ENCODE measurements around the gene FEZ2.
"Not testable (repeated sequence)": the region's sequence is repeated elsewhere in the genome, so short reads cannot be mapped to it uniquely, and the experiment has no call there.

Gene FEZ2

GRCh38 chr2:36597532-36598377 lies at the start of gene FEZ2:
Gene FEZ2, minus strand, starts transcription at chr2:36598168. Its CDS starts 26 bp downstream, at chr2:36598142.
- peak; percentile 62 for DNase-seq

- no peak for DNase-seq
These were observed 37.1 kb upstream of the FEZ2 start for GRCh38 chr2:36634981-36635597.

- DNase-seq: no peak
These were observed 35.6 kb upstream of the FEZ2 start for GRCh38 chr2:36633470-36634092.

GRCh38 chr2:36626756-36627155 lies 28.8 kb upstream of the FEZ2 start:
- no peak for DNase-seq

GRCh38 chr2:36626071-36626470 lies 28.1 kb upstream of the FEZ2 start:
- DNase-seq: no peak

- no peak for DNase-seq
These were observed 27.3 kb upstream of the FEZ2 start for GRCh38 chr2:36625304-36625703.

GRCh38 chr2:36620321-36620720 lies 22.4 kb upstream of the FEZ2 start:
- no peak for DNase-seq

- peak; percentile 29 for DNase-seq
These were observed 20.4 kb upstream of the FEZ2 start for GRCh38 chr2:36618381-36618780.

- DNase-seq: no peak
These were observed 19.0 kb upstream of the FEZ2 start for GRCh38 chr2:36616947-36617346.

- DNase-seq: no peak
These were observed 17.3 kb upstream of the FEZ2 start for GRCh38 chr2:36615222-36615621.

GRCh38 chr2:36613801-36614200 lies 15.8 kb upstream of the FEZ2 start:
- DNase-seq: no peak

- no peak for DNase-seq
These were observed 13.5 kb upstream of the FEZ2 start for GRCh38 chr2:36611316-36611990.

GRCh38 chr2:36609507-36609906 lies 11.5 kb upstream of the FEZ2 start:
- DNase-seq: no peak

GRCh38 chr2:36607947-36608346 lies 10.0 kb upstream of the FEZ2 start:
- no peak for DNase-seq

- no peak for DNase-seq
These were observed 9.0 kb upstream of the FEZ2 start for GRCh38 chr2:36606925-36607324.

- no peak for DNase-seq
These were observed 7.3 kb upstream of the FEZ2 start for GRCh38 chr2:36605273-36605672.

GRCh38 chr2:36603629-36604028 lies 5.7 kb upstream of the FEZ2 start:
- not testable (repeated sequence) for DNase-seq

- no peak for DNase-seq
These were observed 901 bp downstream of the FEZ2 start for GRCh38 chr2:36597003-36597531.

- no peak for DNase-seq
These were observed 1.6 kb downstream of the FEZ2 start for GRCh38 chr2:36596397-36596796.

- DNase-seq: no peak
These were observed 3.1 kb downstream of the FEZ2 start for GRCh38 chr2:36594849-36595248.

GRCh38 chr2:36589230-36589630 lies 8.7 kb downstream of the FEZ2 start:
- no peak for DNase-seq

GRCh38 chr2:36587556-36587955 lies 10.4 kb downstream of the FEZ2 start:
- DNase-seq: no peak

- DNase-seq: no peak
These were observed 10.9 kb downstream of the FEZ2 start for GRCh38 chr2:36587101-36587500.
